Nephron progenitor cell (in vitro differentiated cells): ENCODE data around the gene NUDT13.
A peak's percentile ranks its signal among the peaks of the same experiment; 100 is the strongest.

Experiments used
- DNase-seq: peaks from one replicate; pipeline ENCODE4 v3.0.0; 2021
- H3K27ac Mint-ChIP-seq: 2 replicates; pipeline ENCODE4 v1.8.0; 2021; ENCODE audit warnings: mild to moderate bottlenecking, moderate library complexity, mixed read lengths
- H3K27me3 Mint-ChIP-seq: 2 replicates; pipeline ENCODE4 v1.8.0; 2021; ENCODE audit warnings: mild to moderate bottlenecking, low read depth, mixed read lengths; ENCODE audit not compliant: poor library complexity
- H3K36me3 Mint-ChIP-seq: 2 replicates; pipeline ENCODE4 v1.8.0; 2021; ENCODE audit warnings: low read depth, mixed read lengths
- H3K4me1 Mint-ChIP-seq: 2 replicates; pipeline ENCODE4 v1.8.0; 2021; ENCODE audit warnings: mixed read lengths
- H3K4me3 Mint-ChIP-seq: 2 replicates; pipeline ENCODE4 v1.8.0; 2021; ENCODE audit warnings: mild to moderate bottlenecking, moderate library complexity, mixed read lengths
- H3K9me3 Mint-ChIP-seq: 2 replicates; pipeline ENCODE4 v1.8.0; 2021; ENCODE audit warnings: mild to moderate bottlenecking, moderate library complexity, mixed read lengths
- TF ChIP-seq, protein P1 (sequence below): fragments of 200-600 bp; sonication (generic); IDR thresholded peaks from 2 replicates; pipeline ENCODE4 v1.5.0; 2021; ENCODE audit warnings: antibody characterized with exemption

The NUDT13 gene

DNA sequence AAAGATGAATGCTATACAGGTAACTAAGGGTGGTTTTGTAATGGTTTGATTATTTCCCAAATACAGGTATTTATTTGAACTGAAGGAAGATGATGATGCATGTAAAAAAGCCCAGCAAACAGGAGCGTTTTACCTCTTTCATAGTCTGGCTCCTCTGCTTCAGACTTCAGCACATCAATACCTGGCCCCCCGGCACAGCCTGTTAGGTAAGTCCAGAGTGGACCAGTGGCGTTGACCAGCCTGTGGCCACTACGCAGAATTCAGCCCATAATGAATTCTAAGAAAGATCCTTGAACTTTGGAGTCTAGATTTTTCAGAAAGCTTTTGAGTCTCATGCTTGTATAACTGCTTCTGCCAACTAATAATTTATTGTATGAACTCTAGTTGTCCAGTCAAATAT is 9.7 kb downstream of the NUDT13 start:
- Mint-ChIP-seq H3K36me3 (peaks cover 18% of the 10 kb centered on the region), H3K27ac (no peak overlapping the region), H3K4me1 (no peaks in the 10 kb centered on the region), H3K27me3 (no peaks in the 10 kb centered on the region), H3K9me3 (no peaks in the 10 kb centered on the region), H3K4me3 (no peak overlapping the region)
- DNase-seq, result no peak
- TF ChIP-seq, protein P1, sequence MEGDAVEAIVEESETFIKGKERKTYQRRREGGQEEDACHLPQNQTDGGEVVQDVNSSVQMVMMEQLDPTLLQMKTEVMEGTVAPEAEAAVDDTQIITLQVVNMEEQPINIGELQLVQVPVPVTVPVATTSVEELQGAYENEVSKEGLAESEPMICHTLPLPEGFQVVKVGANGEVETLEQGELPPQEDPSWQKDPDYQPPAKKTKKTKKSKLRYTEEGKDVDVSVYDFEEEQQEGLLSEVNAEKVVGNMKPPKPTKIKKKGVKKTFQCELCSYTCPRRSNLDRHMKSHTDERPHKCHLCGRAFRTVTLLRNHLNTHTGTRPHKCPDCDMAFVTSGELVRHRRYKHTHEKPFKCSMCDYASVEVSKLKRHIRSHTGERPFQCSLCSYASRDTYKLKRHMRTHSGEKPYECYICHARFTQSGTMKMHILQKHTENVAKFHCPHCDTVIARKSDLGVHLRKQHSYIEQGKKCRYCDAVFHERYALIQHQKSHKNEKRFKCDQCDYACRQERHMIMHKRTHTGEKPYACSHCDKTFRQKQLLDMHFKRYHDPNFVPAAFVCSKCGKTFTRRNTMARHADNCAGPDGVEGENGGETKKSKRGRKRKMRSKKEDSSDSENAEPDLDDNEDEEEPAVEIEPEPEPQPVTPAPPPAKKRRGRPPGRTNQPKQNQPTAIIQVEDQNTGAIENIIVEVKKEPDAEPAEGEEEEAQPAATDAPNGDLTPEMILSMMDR, result no peak

DNA sequence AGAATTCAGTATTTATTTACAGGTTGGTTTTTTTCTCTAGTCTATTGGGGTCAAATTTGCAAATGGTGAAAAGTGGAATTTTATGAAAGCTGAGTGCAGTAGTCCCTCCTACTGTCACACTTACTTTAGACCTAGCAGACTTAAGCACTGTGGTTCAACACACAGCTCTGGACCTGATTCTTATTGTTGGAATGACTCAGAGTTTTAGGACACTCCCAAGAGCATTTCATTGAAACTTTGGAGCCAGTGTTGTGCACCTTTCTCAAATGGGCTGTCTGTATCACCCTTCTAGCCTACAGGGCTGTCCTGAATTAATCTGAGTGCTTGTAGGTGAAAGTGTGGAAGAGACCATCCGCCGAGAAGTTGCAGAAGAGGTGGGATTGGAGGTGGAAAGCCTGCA is 16.1 kb downstream of the NUDT13 start:
- DNase-seq, result no peak
- TF ChIP-seq, protein P1, result no peak
- Mint-ChIP-seq H3K9me3 (no peaks in the 10 kb centered on the region), H3K4me1 (peaks cover 9% of the 10 kb centered on the region), H3K27me3 (no peaks in the 10 kb centered on the region), H3K36me3 (peaks cover 38% of the 10 kb centered on the region), H3K27ac (no peak overlapping the region), H3K4me3 (no peak overlapping the region)

GRCh38 chr10:73131301-73131700 is 21.0 kb downstream of the NUDT13 start:
- no peaks in the 10 kb centered on the region for H3K27me3 Mint-ChIP-seq
- peaks cover 66% of the 10 kb centered on the region for H3K36me3 Mint-ChIP-seq
- peak overlapping the region; percentile 37 for H3K27ac Mint-ChIP-seq

GRCh38 chr10:73131913-73132686 is 21.8 kb downstream of the NUDT13 start:
- peaks cover 73% of the 10 kb centered on the region for H3K36me3 Mint-ChIP-seq
- H3K4me1 Mint-ChIP-seq, result peaks cover 20% of the 10 kb centered on the region
- TF ChIP-seq, protein P1, result no peak

More at GRCh38 chr10:73131301-73131700, 21.0 kb downstream of the NUDT13 start:
- TF ChIP-seq, protein P1, result no peak
- DNase-seq, result no peak
- no peak overlapping the region for H3K4me3 Mint-ChIP-seq
- H3K4me1 Mint-ChIP-seq, result peaks cover 20% of the 10 kb centered on the region
- no peaks in the 10 kb centered on the region for H3K9me3 Mint-ChIP-seq

DNA sequence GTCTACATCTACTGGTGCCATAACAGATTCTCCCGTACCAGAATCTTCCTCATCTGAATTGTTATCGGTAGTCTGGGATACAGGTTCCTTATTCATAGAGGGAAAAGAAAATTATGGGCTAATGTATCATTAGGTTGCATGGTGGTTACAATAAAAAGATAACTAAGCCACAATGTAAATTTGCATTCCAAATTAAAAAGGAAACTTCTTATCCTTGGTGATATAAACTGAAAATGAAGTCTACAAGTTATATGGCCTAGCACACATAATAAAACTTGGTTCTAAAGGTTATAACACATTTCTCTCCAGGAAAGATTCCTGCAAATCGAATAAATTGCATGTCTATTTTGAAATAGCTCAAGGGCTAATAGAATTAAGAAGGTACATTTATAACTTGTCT is 24.5 kb downstream of the NUDT13 start:
- Mint-ChIP-seq H3K9me3 (no peaks in the 10 kb centered on the region), H3K4me1 (peaks cover 20% of the 10 kb centered on the region), H3K27me3 (no peaks in the 10 kb centered on the region), H3K27ac (no peak overlapping the region), H3K36me3 (peaks cover 81% of the 10 kb centered on the region), H3K4me3 (no peak overlapping the region)
- no peak for DNase-seq
- TF ChIP-seq, protein P1, result no peak

More at GRCh38 chr10:73131913-73132686, 21.8 kb downstream of the NUDT13 start:
- Mint-ChIP-seq H3K4me3 (no peak overlapping the region), H3K27me3 (no peaks in the 10 kb centered on the region), H3K27ac (peak overlapping the region; percentile 37), H3K9me3 (no peaks in the 10 kb centered on the region)
- no peak for DNase-seq

DNA sequence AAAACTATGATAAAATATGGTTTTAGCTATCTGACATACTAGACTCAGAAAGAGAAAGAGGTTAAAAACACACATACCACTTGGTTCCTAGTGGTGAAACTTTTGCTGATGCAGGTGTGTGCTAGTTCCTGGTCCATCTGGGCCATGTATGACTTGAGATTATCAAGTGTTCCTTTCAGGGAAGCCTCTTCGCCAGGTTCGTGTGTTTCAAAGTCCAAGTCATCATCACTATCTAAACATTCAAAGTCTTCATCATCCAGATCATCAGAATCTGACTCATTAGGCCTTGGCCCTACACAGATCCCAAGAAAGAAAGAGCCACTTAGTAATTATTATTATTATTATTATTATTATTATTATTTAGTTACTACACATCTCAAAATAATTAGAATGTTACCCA is 26.4 kb downstream of the NUDT13 start:
- H3K27me3 Mint-ChIP-seq, result no peaks in the 10 kb centered on the region
- peaks cover 9% of the 10 kb centered on the region for H3K4me1 Mint-ChIP-seq
- no peak overlapping the region for H3K27ac Mint-ChIP-seq
- H3K4me3 Mint-ChIP-seq, result no peak overlapping the region
- no peak for DNase-seq
- TF ChIP-seq, protein P1, result no peak
- peaks cover 78% of the 10 kb centered on the region for H3K36me3 Mint-ChIP-seq
- H3K9me3 Mint-ChIP-seq, result no peaks in the 10 kb centered on the region
